ENCODE results near the gene KRT13.

Gene KRT13

GRCh38 chr17:41483531-41483930 is 21.9 kb downstream of the KRT13 start:
- H3K27ac Mint-ChIP-seq: no peak overlapping the region
- H3K36me3 Mint-ChIP-seq: no peaks in the 10 kb centered on the region
- no peaks in the 10 kb centered on the region for H3K4me1 Mint-ChIP-seq (ENCODE audit: low read depth)
- no peaks in the 10 kb centered on the region for H3K9me3 Mint-ChIP-seq (ENCODE audit: low read depth)
- H3K27me3 Mint-ChIP-seq: peaks cover 2% of the 10 kb centered on the region
- H3K4me3 Mint-ChIP-seq: no peak overlapping the region

- H3K9me3 Mint-ChIP-seq (ENCODE audit: low read depth): no peaks in the 10 kb centered on the region
- H3K4me1 Mint-ChIP-seq (ENCODE audit: low read depth): no peaks in the 10 kb centered on the region
- no peak within 1 kb of the TSS for H3K27ac Mint-ChIP-seq
- no peak within 1 kb of the TSS for H3K4me3 Mint-ChIP-seq
- no peaks in the 10 kb centered on the region for H3K36me3 Mint-ChIP-seq
- peaks cover 2% of the 10 kb centered on the region for H3K27me3 Mint-ChIP-seq
Observed at GRCh38 chr17:41481036-41481435, 24.4 kb downstream of the KRT13 start, which contains the start of gene KRT35. Gene KRT35 (minus strand): TSS chr17:41481151. CDS start chr17:41481097, 54 bp downstream.

- Mint-ChIP-seq H3K4me1 (ENCODE audit: low read depth) (no peaks in the 10 kb centered on the region), H3K27me3 (no peaks in the 10 kb centered on the region), H3K4me3 (no peak overlapping the region), H3K27ac (no peak overlapping the region), H3K9me3 (ENCODE audit: low read depth) (no peaks in the 10 kb centered on the region), H3K36me3 (no peaks in the 10 kb centered on the region)
Observed at GRCh38 chr17:41480581-41480980, 24.8 kb downstream of the KRT13 start.

GRCh38 chr17:41480136-41480535 is 25.3 kb downstream of the KRT13 start:
- Mint-ChIP-seq H3K27me3 (no peaks in the 10 kb centered on the region), H3K27ac (no peak overlapping the region), H3K4me3 (no peak overlapping the region), H3K9me3 (ENCODE audit: low read depth) (no peaks in the 10 kb centered on the region), H3K4me1 (ENCODE audit: low read depth) (no peaks in the 10 kb centered on the region), H3K36me3 (no peaks in the 10 kb centered on the region)

GRCh38 chr17:41478237-41478636 is 27.2 kb downstream of the KRT13 start:
- Mint-ChIP-seq H3K36me3 (no peaks in the 10 kb centered on the region), H3K9me3 (ENCODE audit: low read depth) (no peaks in the 10 kb centered on the region), H3K27me3 (no peaks in the 10 kb centered on the region), H3K4me3 (no peak overlapping the region), H3K4me1 (ENCODE audit: low read depth) (no peaks in the 10 kb centered on the region), H3K27ac (no peak overlapping the region)

- no peak overlapping the region for H3K4me3 Mint-ChIP-seq
- no peaks in the 10 kb centered on the region for H3K27me3 Mint-ChIP-seq
- H3K36me3 Mint-ChIP-seq: peaks cover 2% of the 10 kb centered on the region
- no peak overlapping the region for H3K27ac Mint-ChIP-seq
- H3K4me1 Mint-ChIP-seq (ENCODE audit: low read depth): no peaks in the 10 kb centered on the region
- no peaks in the 10 kb centered on the region for H3K9me3 Mint-ChIP-seq (ENCODE audit: low read depth)
Observed at GRCh38 chr17:41476866-41477815, 28.3 kb downstream of the KRT13 start.

GRCh38 chr17:41475421-41475820 is 30.0 kb downstream of the KRT13 start:
- peaks cover 6% of the 10 kb centered on the region for H3K36me3 Mint-ChIP-seq
- H3K9me3 Mint-ChIP-seq (ENCODE audit: low read depth): no peaks in the 10 kb centered on the region
- no peaks in the 10 kb centered on the region for H3K27me3 Mint-ChIP-seq
- no peak overlapping the region for H3K27ac Mint-ChIP-seq
- no peaks in the 10 kb centered on the region for H3K4me1 Mint-ChIP-seq (ENCODE audit: low read depth)
- no peak overlapping the region for H3K4me3 Mint-ChIP-seq

- Mint-ChIP-seq H3K9me3 (ENCODE audit: low read depth) (no peaks in the 10 kb centered on the region), H3K4me1 (ENCODE audit: low read depth) (no peaks in the 10 kb centered on the region), H3K4me3 (no peak overlapping the region), H3K27me3 (no peaks in the 10 kb centered on the region), H3K36me3 (peaks cover 6% of the 10 kb centered on the region), H3K27ac (no peak overlapping the region)
Observed at GRCh38 chr17:41474863-41475262, 30.5 kb downstream of the KRT13 start.

GRCh38 chr17:41468346-41468745 is 37.1 kb downstream of the KRT13 start:
- Mint-ChIP-seq H3K27me3 (no peaks in the 10 kb centered on the region), H3K9me3 (ENCODE audit: low read depth) (no peaks in the 10 kb centered on the region), H3K36me3 (peaks cover 6% of the 10 kb centered on the region), H3K4me3 (no peak overlapping the region), H3K4me1 (ENCODE audit: low read depth) (no peaks in the 10 kb centered on the region), H3K27ac (no peak overlapping the region)

- Mint-ChIP-seq H3K36me3 (peaks cover 3% of the 10 kb centered on the region), H3K4me3 (no peak overlapping the region), H3K9me3 (ENCODE audit: low read depth) (no peaks in the 10 kb centered on the region), H3K4me1 (ENCODE audit: low read depth) (no peaks in the 10 kb centered on the region), H3K27ac (no peak overlapping the region), H3K27me3 (no peaks in the 10 kb centered on the region)
Observed at GRCh38 chr17:41467561-41467960, 37.9 kb downstream of the KRT13 start.

GRCh38 chr17:41466988-41467387 is 38.4 kb downstream of the KRT13 start, which contains the start of gene KRT32:
Gene KRT32 (minus strand): TSS chr17:41467386. CDS start chr17:41467325, 61 bp downstream.
- H3K4me1 Mint-ChIP-seq (ENCODE audit: low read depth): no peaks in the 10 kb centered on the region
- H3K27me3 Mint-ChIP-seq: no peaks in the 10 kb centered on the region
- no peak within 1 kb of the TSS for H3K4me3 Mint-ChIP-seq
- H3K9me3 Mint-ChIP-seq (ENCODE audit: low read depth): no peaks in the 10 kb centered on the region
- no peak within 1 kb of the TSS for H3K27ac Mint-ChIP-seq
- H3K36me3 Mint-ChIP-seq: peaks cover 3% of the 10 kb centered on the region

- Mint-ChIP-seq H3K9me3 (ENCODE audit: low read depth) (no peaks in the 10 kb centered on the region), H3K27me3 (no peaks in the 10 kb centered on the region), H3K4me1 (ENCODE audit: low read depth) (no peaks in the 10 kb centered on the region), H3K27ac (no peak overlapping the region), H3K4me3 (no peak overlapping the region), H3K36me3 (no peaks in the 10 kb centered on the region)
Observed at GRCh38 chr17:41464682-41465081, 40.7 kb downstream of the KRT13 start.

GRCh38 chr17:41464173-41464572 is 41.2 kb downstream of the KRT13 start:
- Mint-ChIP-seq H3K27ac (no peak overlapping the region), H3K4me1 (ENCODE audit: low read depth) (no peaks in the 10 kb centered on the region), H3K27me3 (no peaks in the 10 kb centered on the region), H3K9me3 (ENCODE audit: low read depth) (no peaks in the 10 kb centered on the region), H3K36me3 (no peaks in the 10 kb centered on the region), H3K4me3 (no peak overlapping the region)

- no peaks in the 10 kb centered on the region for H3K4me1 Mint-ChIP-seq (ENCODE audit: low read depth)
- H3K27me3 Mint-ChIP-seq: no peaks in the 10 kb centered on the region
- no peak overlapping the region for H3K4me3 Mint-ChIP-seq
- H3K27ac Mint-ChIP-seq: no peak overlapping the region
- no peaks in the 10 kb centered on the region for H3K9me3 Mint-ChIP-seq (ENCODE audit: low read depth)
- no peaks in the 10 kb centered on the region for H3K36me3 Mint-ChIP-seq
Observed at GRCh38 chr17:41463746-41464145, 41.7 kb downstream of the KRT13 start.

GRCh38 chr17:41462705-41463104 is 42.7 kb downstream of the KRT13 start:
- H3K27ac Mint-ChIP-seq: no peak overlapping the region
- H3K27me3 Mint-ChIP-seq: no peaks in the 10 kb centered on the region
- H3K9me3 Mint-ChIP-seq (ENCODE audit: low read depth): no peaks in the 10 kb centered on the region
- no peaks in the 10 kb centered on the region for H3K36me3 Mint-ChIP-seq
- no peak overlapping the region for H3K4me3 Mint-ChIP-seq
- H3K4me1 Mint-ChIP-seq (ENCODE audit: low read depth): no peaks in the 10 kb centered on the region

- Mint-ChIP-seq H3K27me3 (no peaks in the 10 kb centered on the region), H3K4me3 (no peak overlapping the region), H3K4me1 (ENCODE audit: low read depth) (no peaks in the 10 kb centered on the region), H3K36me3 (no peaks in the 10 kb centered on the region), H3K27ac (no peak overlapping the region), H3K9me3 (ENCODE audit: low read depth) (no peaks in the 10 kb centered on the region)
Observed at GRCh38 chr17:41457676-41458075, 47.7 kb downstream of the KRT13 start.
